Measurements from ENCODE around the gene EIF3B.

- TF ChIP-seq CTCF (IDR thresholded peaks at IDR 0.05) (no peak), ZFX (IDR thresholded peaks at IDR 0.05; ENCODE audit: borderline replicate concordance) (no peak)
These were observed 27.4 kb downstream of the EIF3B start for GRCh38 chr7:2381881-2382509.

Data from 22Rv1 (cell line).